Cardiac muscle cell (in vitro differentiated cells and primary cell): ENCODE data around the gene SBF2. TPM values are rescaled to one million over a fixed set of nuclear protein-coding genes. Genes with fewer than 3 reads are reported as not detected.
"Not testable (repeated sequence)": the region's sequence is repeated elsewhere in the genome, so short reads cannot be mapped to it uniquely, and the experiment has no call there.

Experiments used
- DNase-seq, 2 donors: peaks; one replicate each; pipeline versions ENCODE4 v3.0.0 to v3.0.0-alpha.2; 2010 to 2017; ENCODE audit warnings: low read depth in 1 of 2, low spot score in 1 of 2
- H3K27ac ChIP-seq: fragments of 200-600 bp; sonication (generic); 2 replicates; pipeline ENCODE4 v1.5.1; 2016
- H3K27me3 ChIP-seq: fragments of 200-600 bp; sonication (generic); 2 replicates; pipeline ENCODE4 v1.6.0; 2016; ENCODE audit warnings: control low read depth
- H3K36me3 ChIP-seq: fragments of 200-600 bp; sonication (generic); 2 replicates; pipeline ENCODE4 v1.5.1; 2016; ENCODE audit warnings: control low read depth
- H3K4me1 ChIP-seq: fragments of 200-600 bp; sonication (generic); 2 replicates; pipeline ENCODE4 v1.8.1; 2017; ENCODE audit warnings: low read depth, mild to moderate bottlenecking, mixed run types
- H3K4me3 ChIP-seq: fragments of 200-600 bp; sonication (generic); 2 replicates; pipeline ENCODE4 v1.5.1; 2016; ENCODE audit warnings: mild to moderate bottlenecking
- H3K9me3 ChIP-seq: fragments of 200-600 bp; sonication (generic); 2 replicates; pipeline ENCODE4 v1.5.1; 2017; ENCODE audit warnings: low read depth, mild to moderate bottlenecking, control low read depth
- polyA plus RNA-seq: library from polyadenylated mRNA; unstranded; fragments of >200 nt; fragmentation: Nextera tagmentation; extraction: Ambion mirVana; gene quantifications from 2 replicates; pipeline ENCODE4 v1.2.1, GENCODE V29; 2016
- total RNA-seq: library from RNA; depleted of rRNA; stranded (reverse); fragments of >200 nt; gene quantifications from 2 replicates; pipeline ENCODE4 v1.2.3, GENCODE V29; 2016
- TF ChIP-seq, protein P1 (sequence below): IDR thresholded peaks from 2 replicates; pipeline ENCODE4 v1.5.1; 2012; ENCODE audit warnings: low read depth, mild to moderate bottlenecking, low read length

SBF2 gene
- total and polyA plus RNA-seq, 2 experiments from 2014 or later: 13.3 to 32.3 TPM

DNA sequence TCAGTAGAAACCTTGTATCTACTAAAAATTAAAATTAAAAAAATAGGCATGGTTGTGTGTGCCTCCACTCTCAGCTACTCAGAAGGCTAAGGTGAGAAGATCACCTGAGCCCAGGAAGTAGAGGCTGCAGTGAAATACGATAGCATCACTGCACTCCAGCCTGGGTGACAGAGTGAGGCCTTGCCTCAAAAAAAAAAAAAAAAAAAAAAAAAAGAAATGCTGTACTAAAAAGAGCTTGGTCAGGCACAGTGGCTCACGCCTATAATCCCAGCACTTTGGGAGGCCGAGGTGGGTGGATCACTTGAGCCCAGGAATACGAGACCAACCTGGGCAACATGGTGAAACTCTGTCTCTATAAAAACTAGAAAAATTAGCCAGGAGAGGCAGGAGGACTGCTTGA, 36.5 kb downstream of the SBF2 start:
- H3K36me3 ChIP-seq: no peaks in the 10 kb centered on the region
- H3K9me3 ChIP-seq: no peaks in the 10 kb centered on the region
- TF ChIP-seq, protein P1, sequence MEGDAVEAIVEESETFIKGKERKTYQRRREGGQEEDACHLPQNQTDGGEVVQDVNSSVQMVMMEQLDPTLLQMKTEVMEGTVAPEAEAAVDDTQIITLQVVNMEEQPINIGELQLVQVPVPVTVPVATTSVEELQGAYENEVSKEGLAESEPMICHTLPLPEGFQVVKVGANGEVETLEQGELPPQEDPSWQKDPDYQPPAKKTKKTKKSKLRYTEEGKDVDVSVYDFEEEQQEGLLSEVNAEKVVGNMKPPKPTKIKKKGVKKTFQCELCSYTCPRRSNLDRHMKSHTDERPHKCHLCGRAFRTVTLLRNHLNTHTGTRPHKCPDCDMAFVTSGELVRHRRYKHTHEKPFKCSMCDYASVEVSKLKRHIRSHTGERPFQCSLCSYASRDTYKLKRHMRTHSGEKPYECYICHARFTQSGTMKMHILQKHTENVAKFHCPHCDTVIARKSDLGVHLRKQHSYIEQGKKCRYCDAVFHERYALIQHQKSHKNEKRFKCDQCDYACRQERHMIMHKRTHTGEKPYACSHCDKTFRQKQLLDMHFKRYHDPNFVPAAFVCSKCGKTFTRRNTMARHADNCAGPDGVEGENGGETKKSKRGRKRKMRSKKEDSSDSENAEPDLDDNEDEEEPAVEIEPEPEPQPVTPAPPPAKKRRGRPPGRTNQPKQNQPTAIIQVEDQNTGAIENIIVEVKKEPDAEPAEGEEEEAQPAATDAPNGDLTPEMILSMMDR: no peak
- no peaks in the 10 kb centered on the region for H3K27me3 ChIP-seq
- DNase-seq: no peak
- H3K27ac ChIP-seq: peak overlapping the region; percentile 60
- H3K4me3 ChIP-seq: no peak overlapping the region
- peaks cover 7% of the 10 kb centered on the region for H3K4me1 ChIP-seq

DNA sequence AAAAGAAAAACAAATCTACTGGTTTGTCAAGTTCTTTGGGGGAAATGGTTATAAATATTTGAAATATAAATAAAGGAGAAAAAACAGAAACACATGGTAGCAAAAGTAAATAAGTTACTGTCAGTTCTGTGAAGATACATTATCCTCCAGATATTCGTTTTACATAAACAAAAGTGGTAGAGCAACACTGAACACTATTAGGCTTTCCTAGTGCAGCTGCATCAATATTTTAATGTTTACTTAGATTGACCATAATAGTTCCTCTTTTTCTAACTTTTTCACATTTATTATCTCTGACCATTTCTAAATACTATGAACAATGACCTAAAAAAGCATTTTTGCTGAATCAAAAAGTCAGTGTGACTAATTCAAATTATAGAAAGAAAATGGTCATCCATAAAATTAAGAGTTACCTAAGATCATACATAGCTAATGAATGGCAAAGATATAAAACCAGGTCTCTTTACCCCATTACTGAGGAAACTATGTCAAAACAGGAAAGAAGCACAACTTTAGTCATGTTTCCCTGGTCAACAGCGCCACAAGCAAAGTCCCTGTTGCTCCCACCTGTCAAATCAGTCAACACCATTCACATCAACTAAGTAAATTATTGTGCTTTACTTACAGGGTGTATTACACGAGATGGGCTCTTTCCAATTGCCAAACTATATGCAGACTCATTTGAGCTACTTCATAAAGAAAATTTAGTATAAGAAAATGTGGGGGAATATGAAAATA, 38.5 kb downstream of the SBF2 start:
- H3K9me3 ChIP-seq: no peaks in the 10 kb centered on the region
- H3K4me3 ChIP-seq: no peak overlapping the region
- H3K27me3 ChIP-seq: no peaks in the 10 kb centered on the region
- TF ChIP-seq, protein P1: no peak
- H3K36me3 ChIP-seq: no peaks in the 10 kb centered on the region
- H3K4me1 ChIP-seq: peaks cover 7% of the 10 kb centered on the region
- no peak overlapping the region for H3K27ac ChIP-seq
- DNase-seq: no peak

DNA sequence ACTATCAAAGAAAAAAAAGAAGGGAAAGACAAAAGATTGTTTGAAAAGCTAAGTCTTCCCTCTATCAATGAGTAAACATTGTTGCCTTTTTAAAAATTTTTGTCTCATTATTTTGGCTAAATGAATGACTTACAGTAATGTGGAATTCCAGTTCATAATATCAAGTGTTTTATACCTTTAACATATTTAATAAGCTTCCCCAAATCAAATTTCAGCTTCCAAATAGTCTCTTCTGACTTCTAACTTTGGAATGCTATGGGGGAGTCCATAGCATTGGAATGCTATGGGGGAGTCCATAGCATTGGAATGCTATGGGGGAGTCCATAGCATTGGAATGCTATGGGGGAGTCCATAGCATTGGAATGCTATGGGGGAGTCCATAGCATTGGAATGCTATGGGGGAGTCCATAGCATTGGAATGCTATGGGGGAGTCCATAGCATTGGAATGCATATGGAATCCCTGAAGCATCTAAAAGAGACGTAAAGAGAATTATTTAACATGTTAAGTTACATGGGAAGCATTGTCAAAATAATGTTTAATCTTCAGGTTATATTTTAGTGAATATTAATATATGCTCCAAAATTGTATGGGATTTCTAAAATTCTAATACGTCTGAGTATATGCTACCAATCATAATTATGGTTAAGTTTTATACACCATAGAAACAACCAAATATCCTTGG, 44.4 kb downstream of the SBF2 start:
- H3K9me3 ChIP-seq, H3K27me3 ChIP-seq, H3K4me1 ChIP-seq, H3K36me3 ChIP-seq, H3K4me3 ChIP-seq, DNase-seq, H3K27ac ChIP-seq: not testable (repeated sequence)

DNA sequence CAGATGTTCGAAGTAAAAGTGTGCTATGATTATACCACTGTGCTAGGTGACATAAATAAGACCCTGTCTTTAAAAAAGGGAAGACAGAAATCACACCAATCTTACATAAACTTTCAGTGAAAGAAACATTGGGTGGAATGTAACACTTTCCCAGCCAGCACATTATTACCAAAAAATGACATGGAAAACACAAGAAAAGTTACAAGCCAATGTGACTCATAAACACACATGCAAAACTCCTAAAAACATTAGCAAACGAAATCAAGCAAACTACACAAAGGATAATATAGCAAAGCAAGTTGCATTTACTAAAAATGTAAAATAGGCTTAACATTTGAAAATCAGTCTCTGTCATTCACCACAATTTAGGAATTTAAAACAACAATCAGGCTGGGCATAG, 47.0 kb downstream of the SBF2 start:
- H3K4me1 ChIP-seq: no peaks in the 10 kb centered on the region

DNA sequence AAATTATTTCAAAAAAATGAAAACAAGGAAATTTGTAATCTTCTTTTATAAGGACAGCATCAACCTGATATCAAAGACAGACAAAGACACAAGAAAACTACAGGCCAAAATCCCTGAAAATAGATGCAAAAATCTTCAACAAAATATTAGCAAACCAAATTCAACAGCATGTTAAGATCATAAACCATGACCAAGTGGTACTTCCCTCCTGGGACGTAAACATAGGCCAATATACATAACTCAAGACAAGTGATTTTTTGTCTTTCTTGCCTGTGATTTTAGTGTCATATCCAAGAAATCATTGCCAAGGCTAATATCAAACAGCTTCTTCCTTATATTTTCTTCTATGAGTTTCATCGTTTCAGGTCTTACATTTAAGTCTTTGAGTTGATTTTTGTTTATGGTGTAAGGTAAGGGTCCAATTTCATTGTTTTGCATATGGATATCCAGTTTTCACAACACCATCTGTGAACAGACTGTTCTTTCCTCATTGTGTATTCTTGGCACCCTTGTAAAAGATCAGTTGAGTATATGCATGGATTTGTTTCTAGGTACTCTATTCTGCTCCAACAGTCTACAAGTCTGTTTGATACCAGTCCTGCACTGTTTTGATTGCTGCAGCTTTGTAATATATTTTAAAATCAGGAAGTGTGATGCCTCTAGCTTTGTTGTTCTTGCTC, 50.0 kb downstream of the SBF2 start:
- H3K27me3 ChIP-seq: no peaks in the 10 kb centered on the region
- TF ChIP-seq, protein P1: no peak
- DNase-seq: no peak
- H3K36me3 ChIP-seq: no peaks in the 10 kb centered on the region
- H3K4me1 ChIP-seq: no peaks in the 10 kb centered on the region
- no peak overlapping the region for H3K4me3 ChIP-seq
- no peaks in the 10 kb centered on the region for H3K9me3 ChIP-seq
- H3K27ac ChIP-seq: no peak overlapping the region

More for the DNA sequence above, 47.0 kb downstream of the SBF2 start:
- Histone ChIP-seq H3K27me3 (no peaks in the 10 kb centered on the region), H3K36me3 (no peaks in the 10 kb centered on the region), H3K9me3 (no peaks in the 10 kb centered on the region), H3K27ac (no peak overlapping the region), H3K4me3 (no peak overlapping the region)
- no peak for DNase-seq
- TF ChIP-seq, protein P1: no peak

DNA sequence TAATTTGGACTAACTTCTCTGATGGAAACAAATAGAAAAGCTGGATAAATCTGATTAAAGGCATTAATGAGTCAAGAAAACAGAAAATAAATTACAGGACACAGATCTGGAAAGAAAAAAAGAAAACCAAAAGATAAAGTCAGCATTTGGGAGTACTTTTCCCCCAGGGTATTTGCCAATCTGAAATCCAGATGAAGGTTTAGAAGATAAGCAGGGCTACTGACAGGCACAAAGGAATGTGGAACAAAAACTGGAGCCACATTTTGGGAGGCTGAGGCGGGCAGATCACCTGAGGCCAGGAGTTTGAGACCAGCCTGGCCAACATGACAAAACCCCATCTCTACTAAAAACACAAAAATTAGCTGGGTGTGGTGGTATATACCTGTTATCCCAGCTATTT, 57.2 kb downstream of the SBF2 start:
- no peak overlapping the region for H3K4me3 ChIP-seq
- no peaks in the 10 kb centered on the region for H3K4me1 ChIP-seq
- H3K27me3 ChIP-seq: no peaks in the 10 kb centered on the region
- DNase-seq: no peak
- TF ChIP-seq, protein P1: no peak
- H3K36me3 ChIP-seq: no peaks in the 10 kb centered on the region
- no peak overlapping the region for H3K27ac ChIP-seq
- H3K9me3 ChIP-seq: peaks cover 3% of the 10 kb centered on the region
